ENCODE data around the gene KIT.
A peak's percentile ranks its signal among the peaks of the same experiment; 100 is the strongest.

Gene KIT

DNA sequence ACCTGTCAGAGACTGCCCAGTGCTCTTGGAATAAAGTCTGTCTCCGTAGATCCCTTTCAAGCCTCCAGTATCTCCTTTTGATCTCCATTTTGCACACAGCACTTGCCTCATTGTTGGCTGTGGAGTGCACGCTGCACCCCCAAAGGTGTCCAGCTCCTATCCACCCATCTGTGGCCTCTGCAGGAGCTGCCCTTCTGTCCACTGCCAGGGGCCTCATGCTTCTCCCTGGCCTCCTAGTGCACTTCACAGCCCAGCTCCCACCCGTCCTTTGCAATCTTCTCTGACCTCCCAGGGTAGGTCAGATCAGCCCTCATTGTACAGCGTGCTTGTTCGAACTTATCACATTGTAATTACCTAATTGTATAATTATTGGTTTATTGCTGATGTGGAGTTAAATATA, 18.9 kb downstream of the KIT start:
- no peak overlapping the region for H3K27ac Mint-ChIP-seq
- no peak for ATAC-seq
- no peaks in the 10 kb centered on the region for H3K9me3 Mint-ChIP-seq
- no peak overlapping the region for H3K4me3 Mint-ChIP-seq
- no peaks in the 10 kb centered on the region for H3K4me1 Mint-ChIP-seq
- no peaks in the 10 kb centered on the region for H3K36me3 Mint-ChIP-seq
- peaks cover 40% of the 10 kb centered on the region for H3K27me3 Mint-ChIP-seq

GRCh38 chr4:54677416-54677815, 19.7 kb downstream of the KIT start:
- ATAC-seq = no peak
- H3K4me1 Mint-ChIP-seq = no peaks in the 10 kb centered on the region
- no peaks in the 10 kb centered on the region for H3K36me3 Mint-ChIP-seq
- no peak overlapping the region for H3K4me3 Mint-ChIP-seq
- H3K27me3 Mint-ChIP-seq = peaks cover 40% of the 10 kb centered on the region
- H3K27ac Mint-ChIP-seq = no peak overlapping the region
- H3K9me3 Mint-ChIP-seq = no peaks in the 10 kb centered on the region

DNA sequence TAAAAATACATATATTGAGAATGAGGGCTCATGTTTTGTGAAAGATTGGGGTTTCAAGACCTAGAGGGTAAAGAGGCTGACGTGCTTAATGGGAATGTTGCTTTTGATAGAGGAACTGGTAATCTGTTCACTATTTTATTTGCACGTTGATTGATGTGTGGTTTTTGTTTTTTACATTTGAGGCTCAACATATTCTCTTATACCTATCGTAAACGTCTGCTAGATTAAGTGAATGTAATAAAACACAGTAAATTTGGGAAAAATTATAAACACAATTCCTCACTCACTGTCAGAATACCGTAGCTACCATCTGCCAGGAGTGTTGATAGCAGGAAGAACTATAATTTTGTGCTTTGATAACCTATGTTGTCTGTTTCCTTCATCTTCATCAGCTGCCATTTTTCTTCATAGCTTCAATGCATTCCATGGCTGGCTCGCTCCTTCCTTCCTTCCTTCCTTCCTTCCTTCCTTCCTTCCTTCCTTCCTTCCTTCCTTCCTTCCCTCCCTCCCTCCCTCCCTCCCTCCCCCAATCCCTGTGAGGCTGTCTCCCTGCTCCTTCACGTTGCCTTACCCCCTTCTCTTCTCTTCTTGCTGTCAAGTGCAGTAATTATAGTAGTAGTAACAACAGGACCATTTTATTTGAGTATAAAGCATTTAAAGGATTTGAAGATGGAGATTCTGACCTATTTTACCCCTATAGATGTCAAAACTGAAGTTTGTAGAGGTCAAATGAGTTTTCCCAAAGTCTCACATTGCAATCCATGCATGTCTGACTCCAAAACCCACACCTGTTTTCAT, 20.3 kb downstream of the KIT start:
- no peak overlapping the region for H3K27ac Mint-ChIP-seq
- no peaks in the 10 kb centered on the region for H3K36me3 Mint-ChIP-seq
- H3K4me1 Mint-ChIP-seq = no peaks in the 10 kb centered on the region
- H3K9me3 Mint-ChIP-seq = no peaks in the 10 kb centered on the region
- ATAC-seq = no peak
- H3K4me3 Mint-ChIP-seq = no peak overlapping the region
- peaks cover 38% of the 10 kb centered on the region for H3K27me3 Mint-ChIP-seq

GRCh38 chr4:54678826-54679225, 21.1 kb downstream of the KIT start:
- H3K4me3 Mint-ChIP-seq = no peak overlapping the region
- peaks cover 30% of the 10 kb centered on the region for H3K27me3 Mint-ChIP-seq
- H3K9me3 Mint-ChIP-seq = no peaks in the 10 kb centered on the region
- no peak overlapping the region for H3K27ac Mint-ChIP-seq
- no peak for ATAC-seq
- H3K4me1 Mint-ChIP-seq = peaks cover 5% of the 10 kb centered on the region
- no peaks in the 10 kb centered on the region for H3K36me3 Mint-ChIP-seq

DNA sequence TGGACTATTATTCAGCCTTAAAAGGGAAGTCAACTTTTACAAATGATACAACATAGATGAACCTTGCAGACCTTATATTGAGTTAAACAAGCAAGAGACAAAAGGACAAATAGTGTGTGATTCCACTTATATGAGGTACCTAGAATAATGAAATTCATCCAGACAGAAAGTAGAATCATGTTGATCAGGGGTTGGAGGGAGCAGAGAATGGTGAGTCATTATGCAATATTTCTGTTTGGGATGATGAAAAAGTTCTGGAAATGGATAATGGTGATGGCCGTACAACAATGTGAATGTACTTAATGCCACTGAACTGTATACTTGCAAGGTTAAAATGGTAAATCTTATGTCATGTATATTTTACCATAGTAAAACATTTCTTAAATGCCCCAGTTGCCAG, 22.1 kb downstream of the KIT start:
- no peak overlapping the region for H3K27ac Mint-ChIP-seq
- H3K27me3 Mint-ChIP-seq = peaks cover 23% of the 10 kb centered on the region
- H3K9me3 Mint-ChIP-seq = no peaks in the 10 kb centered on the region
- no peak overlapping the region for H3K4me3 Mint-ChIP-seq
- H3K36me3 Mint-ChIP-seq = no peaks in the 10 kb centered on the region
- peaks cover 13% of the 10 kb centered on the region for H3K4me1 Mint-ChIP-seq
- no peak for ATAC-seq

GRCh38 chr4:54683616-54684346, 26.0 kb downstream of the KIT start:
- peak; percentile 49 for ATAC-seq
- Mint-ChIP-seq H3K4me1 (peaks cover 41% of the 10 kb centered on the region), H3K27me3 (peaks cover 1% of the 10 kb centered on the region), H3K36me3 (no peaks in the 10 kb centered on the region), H3K9me3 (no peaks in the 10 kb centered on the region), H3K4me3 (no peak overlapping the region), H3K27ac (no peak overlapping the region)

GRCh38 chr4:54685810-54686209, 28.1 kb downstream of the KIT start:
- no peak for ATAC-seq
- Mint-ChIP-seq H3K9me3 (no peaks in the 10 kb centered on the region), H3K36me3 (no peaks in the 10 kb centered on the region), H3K4me1 (peaks cover 43% of the 10 kb centered on the region), H3K27me3 (no peaks in the 10 kb centered on the region), H3K27ac (no peak overlapping the region), H3K4me3 (no peak overlapping the region)

GRCh38 chr4:54687887-54688841, 30.4 kb downstream of the KIT start:
- Mint-ChIP-seq H3K27ac (peak overlapping the region; percentile 35), H3K4me3 (peak overlapping the region; percentile 7), H3K4me1 (peaks cover 46% of the 10 kb centered on the region), H3K36me3 (no peaks in the 10 kb centered on the region), H3K27me3 (no peaks in the 10 kb centered on the region), H3K9me3 (no peaks in the 10 kb centered on the region)
- ATAC-seq = peak; percentile 86

DNA sequence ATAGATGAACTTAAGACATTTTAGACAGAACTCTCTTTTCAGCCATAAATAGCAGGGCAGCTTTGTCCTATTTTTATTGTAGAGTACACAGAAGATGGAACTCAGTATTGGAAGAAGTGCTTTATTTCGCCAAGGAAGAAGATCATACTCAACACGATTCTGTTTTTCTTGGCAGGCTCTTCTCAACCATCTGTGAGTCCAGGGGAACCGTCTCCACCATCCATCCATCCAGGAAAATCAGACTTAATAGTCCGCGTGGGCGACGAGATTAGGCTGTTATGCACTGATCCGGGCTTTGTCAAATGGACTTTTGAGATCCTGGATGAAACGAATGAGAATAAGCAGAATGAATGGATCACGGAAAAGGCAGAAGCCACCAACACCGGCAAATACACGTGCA, 37.6 kb downstream of the KIT start:
- H3K27me3 Mint-ChIP-seq = no peaks in the 10 kb centered on the region
- H3K4me1 Mint-ChIP-seq = peaks cover 5% of the 10 kb centered on the region
- no peak overlapping the region for H3K27ac Mint-ChIP-seq
- H3K9me3 Mint-ChIP-seq = no peaks in the 10 kb centered on the region
- H3K4me3 Mint-ChIP-seq = no peak overlapping the region
- ATAC-seq = no peak
- H3K36me3 Mint-ChIP-seq = no peaks in the 10 kb centered on the region

DNA sequence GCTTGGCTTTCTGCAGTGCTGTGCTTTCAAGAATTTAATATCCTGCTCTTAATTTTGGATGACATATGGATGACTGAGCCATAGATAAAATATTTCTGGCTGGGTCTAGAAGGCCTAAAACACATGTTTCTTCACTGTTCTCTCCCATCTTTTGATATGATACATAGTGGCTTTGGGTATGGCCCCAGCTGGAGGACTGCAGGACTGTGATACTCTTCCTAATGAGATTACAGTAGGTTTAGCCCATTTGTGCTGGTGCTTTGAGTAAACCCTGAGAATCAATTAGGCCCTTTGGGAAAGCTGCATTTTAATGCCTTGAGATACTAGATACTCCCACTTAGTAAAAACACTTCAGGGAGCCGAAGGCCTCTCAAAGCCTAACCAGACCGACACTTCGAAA, 38.0 kb downstream of the KIT start:
- Mint-ChIP-seq H3K27ac (no peak overlapping the region), H3K4me3 (no peak overlapping the region), H3K36me3 (no peaks in the 10 kb centered on the region), H3K27me3 (no peaks in the 10 kb centered on the region), H3K9me3 (no peaks in the 10 kb centered on the region), H3K4me1 (peaks cover 5% of the 10 kb centered on the region)
- no peak for ATAC-seq

GRCh38 chr4:54696649-54697048, 38.9 kb downstream of the KIT start:
- peaks cover 5% of the 10 kb centered on the region for H3K4me1 Mint-ChIP-seq
- no peak overlapping the region for H3K27ac Mint-ChIP-seq
- no peaks in the 10 kb centered on the region for H3K9me3 Mint-ChIP-seq
- no peak for ATAC-seq
- no peaks in the 10 kb centered on the region for H3K27me3 Mint-ChIP-seq
- no peak overlapping the region for H3K4me3 Mint-ChIP-seq
- H3K36me3 Mint-ChIP-seq = no peaks in the 10 kb centered on the region

GRCh38 chr4:54700986-54701385, 43.2 kb downstream of the KIT start:
- Mint-ChIP-seq H3K4me1 (no peaks in the 10 kb centered on the region), H3K9me3 (no peaks in the 10 kb centered on the region), H3K27ac (no peak overlapping the region), H3K4me3 (no peak overlapping the region), H3K27me3 (no peaks in the 10 kb centered on the region), H3K36me3 (no peaks in the 10 kb centered on the region)
- ATAC-seq = no peak

DNA sequence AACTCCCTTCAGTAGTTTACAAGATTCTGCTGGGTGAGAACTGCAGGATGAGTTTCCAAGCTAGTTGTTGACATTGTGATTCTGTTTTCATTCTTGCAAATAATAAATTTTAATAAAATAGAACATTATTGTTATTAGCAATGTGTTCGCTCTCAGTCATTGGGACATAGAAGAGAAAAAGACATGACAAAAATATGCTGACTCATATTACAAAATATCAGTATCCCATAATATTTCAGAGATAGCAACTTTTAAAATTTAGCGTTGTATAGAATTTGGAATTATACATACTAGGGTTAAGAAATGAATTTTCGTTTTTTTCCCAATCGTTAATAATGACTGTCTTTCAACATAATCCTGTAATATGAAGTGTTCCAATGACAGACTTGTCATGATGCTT, 45.4 kb downstream of the KIT start:
- H3K9me3 Mint-ChIP-seq = no peaks in the 10 kb centered on the region
- no peak overlapping the region for H3K27ac Mint-ChIP-seq
- ATAC-seq = no peak
- H3K4me3 Mint-ChIP-seq = no peak overlapping the region
- H3K4me1 Mint-ChIP-seq = no peaks in the 10 kb centered on the region
- H3K27me3 Mint-ChIP-seq = peaks cover 8% of the 10 kb centered on the region
- H3K36me3 Mint-ChIP-seq = no peaks in the 10 kb centered on the region

DNA sequence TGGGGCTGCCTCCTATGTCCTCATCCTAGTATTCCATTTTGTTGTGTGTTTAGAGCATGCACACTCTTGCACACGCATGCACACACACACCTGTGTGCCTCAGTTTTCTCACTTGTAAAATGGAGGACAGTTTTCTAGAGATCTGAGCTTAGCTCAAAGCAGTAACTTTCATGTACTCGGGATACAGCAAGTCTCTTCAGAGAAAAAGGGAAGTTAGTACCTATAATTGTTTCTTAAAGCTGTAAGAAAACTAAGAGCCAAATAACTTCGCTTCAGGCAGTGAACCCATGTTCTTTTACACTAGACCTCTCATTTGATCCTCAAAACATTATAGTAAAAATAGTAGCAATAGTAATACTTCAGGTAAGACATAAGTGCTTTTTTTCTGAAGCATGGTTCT, 49.6 kb downstream of the KIT start:
- Mint-ChIP-seq H3K4me3 (no peak overlapping the region), H3K36me3 (no peaks in the 10 kb centered on the region), H3K4me1 (no peaks in the 10 kb centered on the region), H3K27ac (no peak overlapping the region), H3K27me3 (peaks cover 19% of the 10 kb centered on the region), H3K9me3 (no peaks in the 10 kb centered on the region)
- ATAC-seq = no peak

Data from stimulated activated memory B cell treated with anti-CD40 and anti-IgM and Interleukin-4, amounts not matched to agents 10 μg/mL and 1 μg/mL and 100 μg/mL, for 72 hours (primary cell).